Type B pancreatic cell (in vitro differentiated cells): ENCODE measurements around the gene KLHL6. TPM values are rescaled to one million over a fixed set of nuclear protein-coding genes. Genes with fewer than 3 reads are reported as not detected.
"Not testable (repeated sequence)": the region's sequence is repeated elsewhere in the genome, so short reads cannot be mapped to it uniquely, and the experiment has no call there.

Source experiments
- DNase-seq: peaks from one replicate; pipeline ENCODE4 v3.0.0; 2021; ENCODE audit warnings: mixed read lengths; ENCODE audit not compliant: unreplicated experiment; ENCODE audit errors: extremely low spot score
- H3K27ac Mint-ChIP-seq: 2 replicates; pipeline ENCODE4 v1.8.0; 2021; ENCODE audit warnings: mild to moderate bottlenecking, mixed read lengths
- H3K27me3 Mint-ChIP-seq: 2 replicates; pipeline ENCODE4 v1.8.0; 2021; ENCODE audit warnings: mixed read lengths
- H3K36me3 Mint-ChIP-seq: 2 replicates; pipeline ENCODE4 v1.8.0; 2021; ENCODE audit warnings: mixed read lengths
- H3K4me1 Mint-ChIP-seq: one replicate; pipeline ENCODE4 v1.8.0; 2021; ENCODE audit warnings: mixed read lengths; ENCODE audit not compliant: unreplicated experiment
- H3K4me3 Mint-ChIP-seq: 2 replicates; pipeline ENCODE4 v1.8.0; 2021; ENCODE audit warnings: mild to moderate bottlenecking, mixed read lengths
- H3K9me3 Mint-ChIP-seq: 2 replicates; pipeline ENCODE4 v1.8.0; 2021; ENCODE audit warnings: mixed read lengths
- CTCF ChIP-seq: fragments of 200-600 bp; sonication (generic); conservative IDR thresholded peaks from 2 replicates; pipeline ENCODE4 v1.5.0; 2021; ENCODE audit warnings: antibody characterized with exemption, mild to moderate bottlenecking
- total RNA-seq: library from RNA; stranded (reverse); gene quantifications from 2 replicates; pipeline ENCODE4 v1.2.1, GENCODE V29; 2021; ENCODE audit warnings: low replicate concordance

KLHL6 gene
- total RNA-seq, 1 donor from 2014 or later, result not detected

GRCh38 chr3:183577346-183577745 is 21.8 kb upstream of the KLHL6 start:
- H3K9me3 Mint-ChIP-seq, result no peaks in the 10 kb centered on the region
- no peak for DNase-seq
- no peak overlapping the region for H3K4me3 Mint-ChIP-seq
- H3K36me3 Mint-ChIP-seq, result no peaks in the 10 kb centered on the region
- no peak overlapping the region for H3K27ac Mint-ChIP-seq
- no peaks in the 10 kb centered on the region for H3K4me1 Mint-ChIP-seq
- peaks cover 20% of the 10 kb centered on the region for H3K27me3 Mint-ChIP-seq
- no peak for TF ChIP-seq CTCF

GRCh38 chr3:183576487-183577107 is 21.1 kb upstream of the KLHL6 start:
- Mint-ChIP-seq H3K27ac (no peak overlapping the region), H3K27me3 (peaks cover 20% of the 10 kb centered on the region), H3K4me1 (no peaks in the 10 kb centered on the region), H3K4me3 (no peak overlapping the region), H3K9me3 (no peaks in the 10 kb centered on the region), H3K36me3 (no peaks in the 10 kb centered on the region)
- TF ChIP-seq CTCF, result no peak
- no peak for DNase-seq

GRCh38 chr3:183572935-183573334 is 17.4 kb upstream of the KLHL6 start:
- no peak for DNase-seq
- no peak for TF ChIP-seq CTCF
- no peak overlapping the region for H3K27ac Mint-ChIP-seq
- H3K36me3 Mint-ChIP-seq, result no peaks in the 10 kb centered on the region
- peaks cover 14% of the 10 kb centered on the region for H3K27me3 Mint-ChIP-seq
- no peak overlapping the region for H3K4me3 Mint-ChIP-seq
- no peaks in the 10 kb centered on the region for H3K4me1 Mint-ChIP-seq
- no peaks in the 10 kb centered on the region for H3K9me3 Mint-ChIP-seq

- H3K36me3 Mint-ChIP-seq, H3K27ac Mint-ChIP-seq, H3K9me3 Mint-ChIP-seq, H3K4me3 Mint-ChIP-seq, H3K4me1 Mint-ChIP-seq, H3K27me3 Mint-ChIP-seq, DNase-seq: not testable (repeated sequence)
These were observed 14.7 kb upstream of the KLHL6 start for GRCh38 chr3:183570191-183570590.

- H3K27me3 Mint-ChIP-seq, result no peaks in the 10 kb centered on the region
- no peak overlapping the region for H3K4me3 Mint-ChIP-seq
- DNase-seq, result no peak
- TF ChIP-seq CTCF, result no peak
- no peak overlapping the region for H3K27ac Mint-ChIP-seq
- no peaks in the 10 kb centered on the region for H3K9me3 Mint-ChIP-seq
- peaks cover 5% of the 10 kb centered on the region for H3K4me1 Mint-ChIP-seq
- no peaks in the 10 kb centered on the region for H3K36me3 Mint-ChIP-seq
These were observed 11.4 kb upstream of the KLHL6 start for GRCh38 chr3:183566880-183567279.

- Mint-ChIP-seq H3K4me1 (peaks cover 5% of the 10 kb centered on the region), H3K27ac (no peak overlapping the region), H3K9me3 (no peaks in the 10 kb centered on the region), H3K27me3 (no peaks in the 10 kb centered on the region), H3K36me3 (no peaks in the 10 kb centered on the region), H3K4me3 (no peak overlapping the region)
- DNase-seq, result no peak
- TF ChIP-seq CTCF, result no peak
These were observed 8.5 kb upstream of the KLHL6 start for GRCh38 chr3:183564046-183564445.
